CD4-positive, alpha-beta T cell treated with Interleukin-2 at 100 ng/mL for 4 hours (primary cell): ENCODE data around the gene ARL16.
A peak's percentile ranks its signal among the peaks of the same experiment; 100 is the strongest.

Experiments used
- DNase-seq: peaks from one replicate; pipeline ENCODE4 v3.0.0-alpha.2; 2020; ENCODE audit warnings: low spot score

The ARL16 gene

DNA sequence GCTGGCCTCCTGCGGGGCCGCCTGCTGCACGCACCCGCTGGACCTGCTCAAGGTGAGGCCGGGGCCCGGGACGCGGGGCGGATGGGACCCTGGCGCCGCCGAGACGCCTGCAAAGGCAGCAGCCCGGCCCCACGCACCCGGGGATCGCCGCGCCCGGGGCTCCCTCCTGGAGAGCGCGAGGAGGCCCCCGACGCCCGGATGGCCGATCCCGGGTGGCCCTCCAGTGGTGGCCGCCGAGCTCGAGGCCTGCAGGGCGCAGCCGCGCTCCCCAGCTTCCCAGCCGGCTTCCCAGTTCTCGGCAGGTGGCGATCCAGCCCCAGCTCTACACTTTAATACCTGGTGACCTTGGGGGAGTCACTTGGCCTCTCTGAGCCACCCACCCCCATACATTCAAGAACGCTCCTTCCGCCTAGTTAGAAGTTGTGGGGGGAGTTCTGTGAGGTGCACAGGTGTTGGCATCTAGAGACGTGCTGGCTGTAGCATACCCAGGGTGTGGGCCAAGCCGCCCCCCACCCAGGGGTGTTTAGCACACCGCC, 28.9 kb upstream of the ARL16 start:
- DNase-seq = no peak

DNA sequence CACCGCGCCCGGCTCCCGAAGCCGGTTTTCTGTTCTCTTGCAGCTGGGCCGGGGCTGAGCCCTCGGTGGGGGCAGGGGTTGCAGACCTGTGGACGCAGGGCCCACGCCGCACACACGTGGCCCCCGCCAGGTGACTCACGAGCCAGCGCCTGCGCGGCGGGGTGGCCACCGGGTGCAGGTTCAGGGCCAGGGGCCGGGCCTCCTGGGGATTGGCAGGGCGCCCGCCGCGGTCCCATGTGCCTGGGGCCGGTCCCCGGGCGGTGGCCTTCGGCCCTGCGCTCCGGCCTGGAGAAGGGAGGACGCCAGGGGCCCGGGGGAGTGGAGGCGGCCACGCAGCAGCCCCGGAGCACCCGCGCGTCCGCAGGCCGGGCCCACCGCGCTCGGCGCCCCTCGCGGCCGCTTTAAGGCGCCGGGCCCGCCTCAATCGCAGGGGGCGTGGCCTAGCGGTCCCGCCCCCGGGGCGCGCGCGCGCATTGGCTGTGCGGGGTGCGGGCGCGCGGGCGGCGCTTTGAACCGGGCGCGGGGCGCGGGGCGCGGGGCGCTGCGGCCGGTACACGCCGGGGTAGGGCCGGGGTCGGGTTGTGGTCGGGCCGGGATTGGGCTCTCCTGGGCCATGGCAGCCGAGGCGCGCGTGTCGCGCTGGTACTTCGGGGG, 28.3 kb upstream of the ARL16 start, which contains the start of gene SLC25A10:
TSS of gene SLC25A10 (plus strand) at position 471 of the 654 bp plus-strand sequence. CDS start at position 614, 143 bp downstream.
- peak; percentile 77 for DNase-seq

GRCh38 chr17:81710514-81711308, 27.1 kb upstream of the ARL16 start:
- no peak for DNase-seq

GRCh38 chr17:81708739-81709185, 25.2 kb upstream of the ARL16 start:
- DNase-seq = no peak

- no peak for DNase-seq
These were observed 24.4 kb upstream of the ARL16 start for GRCh38 chr17:81707725-81708646.

GRCh38 chr17:81706757-81707624, 23.4 kb upstream of the ARL16 start:
- no peak for DNase-seq

DNA sequence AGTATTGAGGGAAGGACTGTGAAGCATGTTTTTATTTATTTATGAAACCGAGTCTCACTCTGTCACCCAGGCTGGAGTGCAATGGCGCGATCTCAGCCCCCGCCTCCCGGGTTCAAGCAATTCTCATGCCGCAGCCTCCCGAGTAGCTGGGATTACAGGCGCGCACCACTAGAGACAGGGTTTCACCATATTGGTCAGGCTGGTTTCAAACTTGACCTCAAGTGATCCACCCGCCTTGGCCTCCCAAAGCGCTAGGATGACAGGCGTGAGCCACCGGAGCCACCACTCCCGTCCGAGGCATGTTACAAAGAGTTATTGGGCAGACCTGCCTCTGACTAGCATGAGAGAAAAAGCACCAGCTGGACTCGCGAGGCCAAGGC, 22.6 kb upstream of the ARL16 start:
- no peak for DNase-seq

DNA sequence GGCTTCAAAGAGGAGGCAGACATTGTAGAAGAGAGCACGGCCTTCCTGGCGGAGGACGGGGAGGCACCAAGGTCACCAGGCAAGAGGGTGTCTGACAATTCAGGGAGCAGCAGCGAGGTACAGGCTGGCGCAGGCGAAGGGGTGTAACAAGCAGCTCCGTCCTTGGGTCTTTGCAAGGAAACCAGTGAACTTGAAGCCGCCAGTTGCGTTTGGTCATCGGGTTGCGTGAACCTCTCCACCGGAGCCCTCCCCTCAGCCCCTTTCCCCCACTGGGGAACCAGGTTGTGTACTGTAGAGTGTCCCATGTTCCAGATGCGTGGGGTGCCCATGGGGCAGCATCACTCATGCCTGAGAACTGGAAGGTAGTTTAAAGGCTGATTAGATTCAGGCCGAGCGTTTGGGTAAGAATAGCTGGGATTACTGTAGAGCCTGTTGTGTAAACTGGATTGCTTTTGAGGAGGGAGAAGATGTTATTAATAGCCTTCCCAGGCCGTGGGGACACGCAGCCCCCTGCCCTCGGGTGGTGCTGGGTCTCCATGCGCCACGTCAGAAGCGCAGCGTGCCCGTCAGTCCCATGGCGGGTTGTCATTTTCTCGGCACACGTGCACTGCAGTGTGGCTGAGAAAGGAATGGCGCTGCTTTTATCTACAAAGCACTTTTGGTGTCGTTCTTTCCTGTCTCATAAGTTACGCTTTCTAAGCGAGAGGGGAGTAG, 22.1 kb upstream of the ARL16 start:
- no peak for DNase-seq

GRCh38 chr17:81703747-81704654, 20.4 kb upstream of the ARL16 start:
- no peak for DNase-seq

GRCh38 chr17:81702934-81703746, 19.5 kb upstream of the ARL16 start, which contains the start of gene MRPL12:
Gene MRPL12 (plus strand): TSS chr17:81703367. CDS start chr17:81703502, 135 bp downstream.
- DNase-seq = peak; percentile 91

DNA sequence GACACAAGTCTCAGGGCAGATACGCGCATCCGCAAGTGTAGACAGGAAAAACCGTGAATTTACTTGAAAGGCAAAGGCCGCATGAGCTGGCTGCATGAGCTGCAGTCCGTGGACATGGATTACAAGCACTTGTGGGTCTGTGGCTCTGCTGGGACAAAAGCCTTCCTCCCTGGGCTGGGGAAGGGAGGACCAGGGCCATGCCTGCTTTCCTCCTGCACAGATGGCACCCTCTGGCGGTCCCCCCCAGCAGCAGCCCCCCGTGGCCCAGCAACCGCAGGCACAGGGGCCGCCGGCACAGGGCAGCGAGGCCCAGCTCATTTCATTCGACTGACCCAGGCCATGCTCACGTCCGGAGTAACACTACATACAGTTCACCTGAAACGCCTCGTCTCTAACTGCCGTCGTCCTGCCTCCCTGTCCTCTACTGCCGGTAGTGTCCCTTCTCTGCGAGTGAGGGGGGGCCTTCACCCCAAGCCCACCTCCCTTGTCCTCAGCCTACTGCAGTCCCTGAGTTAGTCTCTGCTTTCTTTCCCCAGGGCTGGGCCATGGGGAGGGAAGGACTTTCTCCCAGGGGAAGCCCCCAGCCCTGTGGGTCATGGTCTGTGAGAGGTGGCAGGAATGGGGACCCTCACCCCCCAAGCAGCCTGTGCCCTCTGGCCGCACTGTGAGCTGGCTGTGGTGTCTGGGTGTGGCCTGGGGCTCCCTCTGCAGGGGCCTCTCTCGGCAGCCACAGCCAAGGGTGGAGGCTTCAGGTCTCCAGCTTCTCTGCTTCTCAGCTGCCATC, 17.9 kb upstream of the ARL16 start:
- no peak for DNase-seq

DNA sequence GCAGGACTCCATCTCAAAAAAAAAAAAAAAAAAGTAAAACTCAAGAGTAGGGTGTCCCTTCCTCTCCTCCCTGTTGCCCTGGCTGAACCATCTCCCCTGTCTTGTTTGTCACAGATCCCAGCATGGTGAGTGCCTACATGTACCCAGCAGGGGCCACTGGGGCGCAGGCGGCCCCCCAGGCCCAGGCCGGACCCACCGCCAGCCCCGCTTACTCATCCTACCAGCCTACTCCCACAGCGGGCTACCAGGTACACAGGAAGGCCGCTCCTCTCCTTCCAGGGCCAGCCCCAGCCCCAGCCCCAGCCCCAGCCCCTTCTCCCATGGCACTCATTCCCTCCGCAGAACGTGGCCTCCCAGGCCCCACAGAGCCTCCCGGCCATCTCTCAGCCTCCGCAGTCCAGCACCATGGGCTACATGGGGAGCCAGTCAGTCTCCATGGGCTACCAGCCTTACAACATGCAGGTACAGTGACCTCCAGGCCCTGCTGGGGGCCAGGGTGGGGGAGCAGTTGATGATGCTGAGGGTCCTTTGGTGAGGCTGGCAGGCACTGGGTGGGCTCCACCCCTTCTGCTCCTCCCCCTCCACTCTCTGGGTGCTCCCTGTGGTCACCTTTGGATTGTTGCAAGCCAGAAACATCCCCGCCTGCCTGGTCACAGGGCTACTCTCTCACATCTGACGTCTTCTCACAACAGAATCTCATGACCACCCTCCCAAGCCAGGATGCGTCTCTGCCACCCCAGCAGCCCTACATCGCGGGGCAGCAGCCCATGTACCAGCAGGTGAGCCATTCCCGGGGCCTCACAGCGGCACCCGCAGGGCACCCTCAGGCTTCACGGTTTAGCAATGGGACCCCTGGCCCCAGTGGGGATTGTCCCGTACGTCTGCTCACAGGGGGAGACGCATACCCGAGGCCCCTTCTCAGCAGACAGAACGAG, 17.0 kb upstream of the ARL16 start:
- DNase-seq = no peak

DNA sequence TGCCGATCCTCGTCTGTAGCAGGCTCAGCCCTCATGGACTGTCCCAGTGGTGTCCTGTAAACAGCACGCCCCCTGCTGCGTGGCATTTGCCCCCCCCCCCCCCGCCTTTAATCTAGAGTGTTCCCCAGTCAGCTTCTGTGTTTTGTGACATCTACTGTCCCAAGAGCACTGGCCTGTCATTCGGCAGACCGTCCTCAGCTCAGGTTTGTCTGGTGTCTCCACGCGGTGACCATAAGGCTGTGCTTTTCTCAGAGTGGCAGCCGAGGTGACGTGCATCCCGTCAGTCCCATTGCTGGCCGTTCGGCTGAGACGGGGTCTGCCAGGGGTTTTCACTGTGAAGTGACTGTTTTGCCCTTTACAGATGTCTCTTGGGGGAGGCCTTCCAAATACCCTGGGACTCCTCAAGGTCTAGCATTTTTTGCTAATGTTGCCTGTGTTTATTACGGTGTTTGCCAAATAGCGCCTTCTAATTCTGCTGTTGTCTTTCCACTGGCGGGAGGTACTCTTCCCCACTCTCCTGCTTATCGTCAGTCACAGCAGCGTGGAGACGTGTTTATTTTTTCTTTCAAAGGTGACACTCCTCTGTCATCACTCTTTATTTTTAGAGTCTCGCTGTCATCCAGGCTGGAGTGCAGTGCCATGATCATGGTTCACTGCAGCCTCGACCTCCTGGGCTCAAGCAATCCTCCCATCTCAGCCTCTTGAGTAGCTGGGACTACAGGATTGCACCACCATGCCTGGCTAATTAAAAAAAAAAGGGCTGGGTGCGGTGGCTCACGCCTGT, 13.9 kb upstream of the ARL16 start:
- DNase-seq = no peak

- no peak for DNase-seq
These were observed 12.8 kb upstream of the ARL16 start for GRCh38 chr17:81696218-81696941.

GRCh38 chr17:81695801-81696200, 12.2 kb upstream of the ARL16 start:
- DNase-seq = no peak
